NB4 (cell line): ENCODE results near the gene WDFY4.

Source experiments
- DNase-seq: peaks from one replicate; pipeline ENCODE4 v3.0.0; 2010; ENCODE audit warnings: low read depth
- H3K4me3 ChIP-seq: one replicate; pipeline ENCODE4 v1.5.1; 2011; ENCODE audit warnings: mild to moderate bottlenecking, low read depth, low read length, moderate library complexity
- CTCF ChIP-seq: IDR thresholded peaks from one replicate; pipeline ENCODE4 v1.5.1; 2012; ENCODE audit warnings: low read depth, low read length
- MYC ChIP-seq: IDR thresholded peaks from 2 replicates; pipeline ENCODE4 v1.6.1; 2011; ENCODE audit warnings: low read depth, low read length
- POLR2A ChIP-seq: IDR thresholded peaks from 2 replicates; pipeline ENCODE4 v1.6.1; 2011; ENCODE audit warnings: mild to moderate bottlenecking; ENCODE audit not compliant: insufficient read length; ENCODE audit errors: extremely low read depth
- TF ChIP-seq, protein P1 (sequence below): IDR thresholded peaks from 2 replicates; pipeline ENCODE4 v1.6.1; 2011; ENCODE audit warnings: low read depth, low read length

WDFY4 gene

DNA sequence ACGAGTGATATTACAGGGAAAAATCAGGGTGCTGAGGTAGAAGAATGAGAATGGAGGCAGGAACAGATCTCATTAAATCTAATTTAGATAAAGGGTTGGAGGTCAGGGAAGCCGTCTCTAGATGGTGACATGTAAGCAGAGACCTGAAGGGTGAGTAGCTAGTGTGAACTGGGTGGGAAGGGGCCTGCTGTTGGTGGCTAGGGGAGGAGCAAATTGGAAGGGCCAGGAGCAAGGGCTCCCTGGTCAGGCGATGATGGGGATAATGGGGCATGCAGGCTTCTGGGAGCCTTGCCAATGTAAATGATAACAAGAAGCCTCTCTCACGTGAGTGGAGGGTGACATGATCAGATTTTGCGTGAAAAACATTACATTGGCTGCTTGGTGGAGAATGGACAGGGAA lies 76.3 kb downstream of the WDFY4 start:
- TF ChIP-seq POLR2A (no peak), CTCF (no peak), MYC (no peak)
- TF ChIP-seq, protein P1, sequence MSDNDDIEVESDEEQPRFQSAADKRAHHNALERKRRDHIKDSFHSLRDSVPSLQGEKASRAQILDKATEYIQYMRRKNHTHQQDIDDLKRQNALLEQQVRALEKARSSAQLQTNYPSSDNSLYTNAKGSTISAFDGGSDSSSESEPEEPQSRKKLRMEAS = no peak
- H3K4me3 ChIP-seq = no peak overlapping the region
- DNase-seq = no peak

DNA sequence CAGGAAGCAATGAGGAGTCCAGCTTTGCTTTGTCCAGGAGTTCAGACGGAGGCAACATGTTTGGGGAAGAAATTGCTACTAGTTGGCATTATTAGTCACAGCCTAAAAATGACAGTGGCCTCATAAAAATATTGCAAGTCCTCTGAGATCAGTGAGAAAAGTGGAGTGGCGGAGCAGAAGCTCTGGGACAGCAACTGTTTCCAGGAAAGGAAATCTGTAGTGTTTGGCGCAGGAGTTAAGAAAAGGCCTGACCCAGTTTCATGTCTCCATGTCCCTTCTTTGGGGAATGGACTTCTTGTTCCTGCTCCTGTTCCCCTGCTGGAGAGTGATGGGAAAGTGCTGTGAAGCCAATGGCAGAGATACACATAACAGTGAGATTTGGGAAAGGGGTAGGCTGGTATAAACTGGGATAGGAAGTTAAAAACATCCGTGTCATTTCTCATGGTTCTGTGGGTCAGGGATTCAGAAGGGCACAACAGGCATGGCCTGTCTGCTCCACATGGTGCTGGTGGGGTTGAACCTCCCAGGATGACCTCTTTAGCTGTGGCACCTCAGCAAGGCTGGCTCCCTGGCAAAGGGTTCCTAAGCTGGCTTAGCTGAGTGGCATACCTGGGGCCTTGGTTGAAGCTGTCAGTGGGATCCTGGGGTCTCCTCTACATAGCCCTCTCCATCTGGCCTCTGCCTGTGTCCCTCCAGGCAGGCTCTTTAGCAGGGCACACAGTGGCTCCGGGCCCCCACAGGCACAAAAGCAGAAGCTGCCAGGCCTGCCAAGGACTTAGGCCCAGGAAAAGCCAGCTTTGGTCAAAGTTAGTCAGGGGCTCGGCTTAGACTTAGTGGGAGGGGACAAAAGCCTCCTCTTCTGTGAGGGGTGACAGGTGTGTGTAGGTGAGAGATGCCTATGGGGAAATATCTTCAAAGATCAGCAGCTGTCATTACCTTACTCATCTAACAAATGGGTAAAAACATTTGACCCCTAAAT lies 77.7 kb downstream of the WDFY4 start:
- no peak for DNase-seq
- TF ChIP-seq, protein P1 = no peak
- H3K4me3 ChIP-seq = no peak overlapping the region

GRCh38 chr10:48763403-48763965 lies 78.8 kb downstream of the WDFY4 start:
- TF ChIP-seq MYC (no peak), POLR2A (no peak), CTCF (no peak)
- TF ChIP-seq, protein P1 = no peak
- no peak overlapping the region for H3K4me3 ChIP-seq
- no peak for DNase-seq

DNA sequence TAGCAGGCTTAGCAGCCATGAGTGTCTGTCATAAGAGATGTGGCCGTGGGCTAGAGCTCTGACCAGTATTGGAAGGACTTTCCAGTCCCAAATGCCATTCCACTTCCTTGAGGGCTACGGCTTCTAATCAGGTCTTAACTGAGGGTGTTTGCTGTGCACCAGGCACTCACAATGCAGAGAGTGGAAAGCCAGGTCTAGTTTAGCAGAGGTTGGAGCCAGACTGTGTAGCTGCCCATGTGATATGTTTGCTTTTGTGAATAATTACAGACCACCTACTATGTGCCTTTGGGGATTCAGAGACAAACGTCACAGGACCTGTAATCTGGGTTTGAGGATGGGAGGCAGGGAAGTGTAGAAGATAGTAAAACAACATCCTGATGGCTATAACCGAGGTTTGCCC lies 79.8 kb downstream of the WDFY4 start:
- DNase-seq = no peak
- no peak overlapping the region for H3K4me3 ChIP-seq
- TF ChIP-seq MYC (no peak), CTCF (no peak), POLR2A (no peak)
- TF ChIP-seq, protein P1 = no peak

- TF ChIP-seq POLR2A (no peak), MYC (no peak), CTCF (no peak)
- TF ChIP-seq, protein P1 = no peak
- DNase-seq = no peak
- no peak overlapping the region for H3K4me3 ChIP-seq
Observed at GRCh38 chr10:48765039-48765438, 80.4 kb downstream of the WDFY4 start.

- TF ChIP-seq, protein P1 = no peak
- TF ChIP-seq CTCF (no peak), POLR2A (no peak), MYC (no peak)
- no peak for DNase-seq
- no peak overlapping the region for H3K4me3 ChIP-seq
Observed at GRCh38 chr10:48765527-48765926, 80.9 kb downstream of the WDFY4 start.
